HG03175 (cell line): ENCODE results near the gene IP6K3.

ENCODE experiments used
- ATAC-seq: cut with Tn5 transposase; IDR thresholded peaks from one replicate; pipeline ENCODE4 v1.9.1; 2021; ENCODE audit warnings: mild to moderate bottlenecking, moderate library complexity; ENCODE audit not compliant: unreplicated experiment

IP6K3 gene

GRCh38 chr6:33759887-33760629, 13.4 kb upstream of the IP6K3 start:
- no peak for ATAC-seq

DNA sequence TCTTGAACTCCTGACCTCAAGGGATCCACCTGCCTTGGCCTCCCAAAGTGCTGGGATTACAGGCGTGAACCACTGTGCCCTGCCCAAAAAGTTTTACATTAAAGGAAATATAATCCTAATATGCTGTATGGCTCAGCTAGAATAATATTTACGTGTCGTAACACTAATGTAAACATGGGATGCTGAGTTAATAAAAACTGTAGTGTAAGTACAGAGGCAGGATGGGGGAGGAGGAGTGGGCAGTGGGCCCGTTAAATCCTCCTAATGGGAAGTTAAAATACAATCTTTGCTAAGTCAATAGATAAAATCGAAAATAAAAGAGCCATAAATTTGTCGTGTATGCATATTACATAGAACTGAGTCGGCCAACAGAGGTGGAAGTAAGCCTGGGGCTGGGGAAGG, 12.1 kb upstream of the IP6K3 start:
- no peak for ATAC-seq

GRCh38 chr6:33757906-33758305, 11.2 kb upstream of the IP6K3 start:
- no peak for ATAC-seq

DNA sequence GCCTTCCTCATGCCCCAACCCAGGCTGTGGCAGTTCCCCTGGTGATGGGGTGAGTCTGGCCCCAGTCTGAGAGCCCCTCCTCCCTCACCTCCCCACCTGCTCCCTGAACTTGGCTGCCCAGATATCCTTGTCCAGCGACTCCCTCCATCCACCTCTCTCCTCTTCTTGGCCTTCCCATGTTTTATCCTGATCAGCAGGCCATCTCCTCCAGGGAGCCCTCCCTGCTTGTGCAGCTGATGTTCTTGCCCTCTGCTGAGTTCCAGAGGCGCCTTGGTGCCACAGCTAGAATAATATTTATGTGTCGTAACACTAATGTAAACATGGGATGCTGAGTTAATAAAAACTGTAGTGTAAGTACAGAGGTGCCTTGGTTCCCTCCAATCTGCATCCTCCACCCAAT, 10.4 kb upstream of the IP6K3 start:
- ATAC-seq, result no peak

DNA sequence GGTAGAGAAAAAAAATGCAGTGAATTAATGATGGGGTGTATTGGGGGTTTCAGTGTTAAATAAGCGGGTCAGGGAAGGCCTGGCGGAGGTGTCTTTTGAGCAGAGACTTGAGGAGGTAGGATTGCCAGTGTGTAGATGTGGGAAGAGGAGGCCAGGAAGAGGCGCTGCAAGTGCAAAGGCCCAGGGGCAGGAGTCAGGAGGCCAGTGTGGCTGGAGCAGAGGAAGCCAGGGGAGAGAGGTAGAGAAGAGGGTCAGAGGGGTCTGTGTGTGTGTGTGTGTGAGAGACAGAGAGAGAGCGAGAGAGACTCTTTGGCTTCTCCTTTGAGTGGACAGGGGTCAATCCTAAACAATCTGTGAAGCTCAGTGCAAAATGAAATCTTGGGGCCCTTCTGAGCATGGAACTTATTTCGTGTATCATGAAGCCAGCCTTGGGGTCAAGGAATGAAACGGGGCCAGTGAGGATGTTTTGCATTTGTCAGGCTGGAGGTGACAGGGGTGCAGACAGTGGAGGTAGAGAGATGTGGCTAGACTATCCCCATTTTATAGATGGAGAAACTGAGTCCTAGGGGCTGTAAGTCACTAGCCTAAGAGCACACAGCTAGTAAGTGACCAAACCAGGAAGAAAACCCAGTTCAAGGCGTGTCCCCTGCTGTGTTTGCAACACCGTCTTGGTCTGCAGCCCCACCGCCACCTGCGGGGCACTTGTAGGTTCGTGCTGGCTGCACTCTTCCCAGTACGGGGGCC, 9.7 kb upstream of the IP6K3 start:
- no peak for ATAC-seq

GRCh38 chr6:33755070-33755869, 8.6 kb upstream of the IP6K3 start:
- no peak for ATAC-seq

DNA sequence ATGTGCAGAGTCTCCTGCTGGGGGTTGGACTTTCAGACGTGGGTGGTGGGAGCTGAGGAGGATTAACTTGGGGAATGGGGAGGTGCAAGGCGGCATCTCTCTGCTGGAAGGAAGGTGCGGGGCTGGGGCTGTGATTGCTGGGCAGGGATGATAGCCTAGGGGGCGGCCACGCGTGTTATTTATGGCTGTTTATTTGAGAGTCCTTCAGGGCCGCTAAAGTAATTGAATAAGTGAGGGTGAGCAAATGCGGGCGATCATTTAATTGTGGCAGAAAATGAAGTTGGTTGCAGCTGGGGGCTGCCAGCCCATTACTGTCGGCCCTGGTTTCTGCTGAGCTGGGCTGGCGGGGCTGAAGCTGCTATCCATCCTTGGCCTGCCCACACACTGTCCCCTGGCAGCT, 7.5 kb upstream of the IP6K3 start:
- ATAC-seq, result no peak

DNA sequence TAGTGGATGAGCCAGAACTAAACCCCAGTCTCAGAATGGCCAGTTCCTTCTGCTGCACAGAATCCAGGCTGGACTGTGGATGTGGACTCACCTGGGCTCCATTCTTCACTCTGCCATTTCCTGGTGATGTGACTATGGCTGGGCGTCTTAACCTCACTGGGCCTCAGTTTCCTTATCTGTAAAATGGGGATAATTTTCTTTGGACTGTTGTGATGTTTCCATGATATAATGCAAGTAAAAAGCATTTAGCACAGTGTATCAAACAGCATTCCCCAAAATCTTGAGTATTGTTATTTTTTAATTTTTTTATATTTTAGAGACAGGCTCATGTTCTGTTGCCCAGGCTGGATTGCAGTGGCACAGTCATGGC, 5.9 kb upstream of the IP6K3 start:
- no peak for ATAC-seq

DNA sequence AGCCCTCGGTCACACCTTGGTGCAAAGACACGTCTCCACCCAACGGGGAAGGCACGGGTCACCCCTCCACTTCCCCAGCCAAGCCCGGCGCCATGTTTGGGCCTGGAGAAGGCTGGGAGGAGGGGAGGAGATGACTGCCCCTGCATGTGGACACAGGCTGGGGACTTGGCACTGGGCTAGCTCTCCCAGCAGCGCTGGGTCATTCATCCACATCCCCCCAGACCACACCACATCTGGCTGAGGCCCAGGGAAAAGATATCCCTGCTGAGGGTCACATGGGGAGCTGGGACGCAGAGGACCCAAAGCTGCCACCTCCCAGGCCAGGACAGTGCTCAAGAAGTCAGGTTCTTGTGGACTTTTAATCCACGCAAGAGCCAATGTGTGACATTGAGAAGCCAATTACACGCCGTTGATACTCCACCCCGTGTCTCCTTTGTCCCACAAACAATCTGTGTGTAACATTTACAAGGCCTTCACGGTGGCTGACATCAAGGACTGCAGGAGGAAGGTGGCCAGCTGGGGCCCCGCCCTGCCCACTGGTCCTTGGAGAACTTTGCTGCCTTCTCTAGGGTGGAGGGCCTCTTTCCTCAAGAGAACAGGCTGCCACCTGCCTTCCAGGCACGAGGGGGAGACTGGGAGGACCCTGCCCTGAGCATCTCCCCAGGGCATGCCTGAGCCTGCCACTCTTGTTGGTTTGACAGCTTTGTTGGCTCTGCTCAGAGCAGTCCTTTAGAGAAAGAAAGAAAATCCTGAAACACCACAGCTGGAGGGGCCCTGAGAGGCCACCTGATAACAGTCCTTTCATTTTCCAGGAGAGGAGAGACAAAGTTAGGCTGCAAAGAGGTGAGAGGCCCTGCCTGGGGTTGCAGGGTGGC, 5.3 kb upstream of the IP6K3 start:
- no peak for ATAC-seq

DNA sequence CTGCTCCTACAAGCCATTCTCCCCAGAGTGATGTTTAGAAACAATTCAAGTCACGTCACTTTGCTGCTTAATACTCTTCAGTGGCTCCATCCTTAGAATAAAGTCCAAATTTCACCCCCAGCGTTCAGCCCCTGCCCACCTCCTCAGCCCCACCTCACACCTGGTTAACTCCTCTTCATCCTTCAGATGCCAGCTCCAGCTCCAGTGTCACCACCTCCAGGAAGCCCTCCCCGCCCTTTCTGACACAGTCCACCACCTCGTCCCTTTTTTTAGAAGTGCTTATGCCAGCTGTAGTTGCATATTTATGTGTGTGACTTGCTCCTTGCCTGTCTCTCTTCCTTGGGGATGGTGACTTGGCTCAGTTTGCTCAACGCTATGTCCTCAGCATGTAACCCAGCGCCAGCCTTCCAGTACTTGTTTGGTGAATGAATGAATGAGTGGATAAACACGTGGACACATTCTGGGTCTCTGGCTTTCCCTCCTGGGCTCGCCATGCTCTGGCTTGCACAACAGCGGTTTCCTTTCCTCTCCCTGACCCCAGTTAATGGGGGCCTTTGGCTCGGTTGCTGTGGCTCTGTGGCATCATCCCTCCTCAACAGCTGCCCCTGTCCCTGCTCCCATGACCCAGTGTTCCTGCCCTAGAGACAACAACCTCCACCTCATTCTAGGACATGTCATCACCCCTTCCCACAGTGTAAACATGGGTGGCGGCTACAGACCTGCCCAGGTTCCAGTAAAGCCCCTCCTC, 3.7 kb upstream of the IP6K3 start:
- no peak for ATAC-seq

GRCh38 chr6:33749401-33749800, 2.7 kb upstream of the IP6K3 start:
- ATAC-seq, result no peak

- no peak for ATAC-seq
Observed at GRCh38 chr6:33748841-33749240, 2.1 kb upstream of the IP6K3 start.

GRCh38 chr6:33747823-33748222, 1.1 kb upstream of the IP6K3 start:
- ATAC-seq, result no peak

DNA sequence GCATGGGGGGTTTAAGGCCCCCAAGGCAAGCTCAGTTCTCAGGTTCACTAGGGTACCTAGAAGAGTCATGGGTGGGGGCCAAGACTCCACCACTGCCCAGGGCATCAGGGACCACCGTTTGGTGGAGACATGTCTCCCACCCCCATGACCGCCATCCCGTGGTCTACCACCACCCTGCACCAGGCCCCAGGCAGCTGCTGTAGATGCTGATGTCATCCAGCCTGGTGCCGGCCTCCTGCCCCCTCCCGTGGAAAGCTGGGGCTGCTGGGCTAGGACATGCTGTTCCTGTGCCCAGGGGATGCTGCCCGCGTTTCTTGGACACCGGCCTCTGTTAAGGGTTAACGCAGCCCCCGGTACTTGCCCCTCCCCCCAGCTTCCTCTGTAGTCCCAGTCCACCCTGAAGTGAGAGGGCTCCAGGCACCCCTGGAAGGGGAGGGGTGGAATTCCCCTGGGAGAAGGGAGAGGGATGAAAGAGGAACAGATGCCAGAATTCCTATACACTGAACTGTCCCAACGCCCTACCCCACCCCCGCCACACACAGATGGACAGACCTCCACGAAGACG, 587 bp downstream of the IP6K3 start:
- ATAC-seq, result no peak

GRCh38 chr6:33745548-33745947, 1.2 kb downstream of the IP6K3 start:
- ATAC-seq, result no peak

GRCh38 chr6:33744895-33745546, 1.7 kb downstream of the IP6K3 start:
- no peak for ATAC-seq

DNA sequence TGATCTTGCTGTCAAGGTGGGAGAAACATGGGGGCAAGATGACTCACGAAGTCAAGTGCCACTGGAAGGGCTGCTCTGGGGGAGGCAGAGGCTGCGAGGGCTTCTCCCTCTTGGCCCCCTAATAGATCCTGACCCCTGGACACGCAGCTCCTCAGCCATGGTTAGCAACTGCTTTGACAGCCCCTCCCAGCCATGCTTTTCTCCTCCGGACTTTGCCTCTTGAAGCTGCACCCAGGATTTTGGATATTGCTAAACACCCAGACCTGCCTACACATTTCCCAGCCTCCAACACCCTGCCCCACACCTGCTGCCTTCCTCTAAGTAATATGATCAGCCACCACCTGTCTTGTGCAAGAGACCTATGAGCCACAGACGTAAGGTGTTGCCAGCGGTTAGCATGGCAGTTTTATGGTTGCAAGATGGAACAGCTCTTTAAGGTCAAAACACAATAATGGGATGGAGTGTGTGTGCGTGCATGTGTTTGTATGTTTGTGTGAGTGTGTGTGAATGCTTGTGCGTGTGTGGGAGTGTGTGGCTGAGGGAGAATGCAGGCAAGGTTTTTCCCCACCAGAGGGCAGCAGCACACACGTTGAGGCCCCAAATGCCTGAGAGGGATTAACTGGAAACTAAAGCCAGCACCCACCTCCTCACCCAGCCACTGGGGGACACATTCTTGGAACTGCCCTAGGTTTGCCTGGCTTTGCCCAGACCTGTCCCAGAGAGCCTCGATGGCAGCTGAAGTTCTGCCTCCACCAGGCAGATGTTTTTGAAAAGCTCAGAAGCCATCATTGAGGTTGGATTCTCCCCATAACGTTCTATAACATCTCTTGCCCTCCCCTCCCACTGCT, 2.5 kb downstream of the IP6K3 start:
- ATAC-seq, result no peak

DNA sequence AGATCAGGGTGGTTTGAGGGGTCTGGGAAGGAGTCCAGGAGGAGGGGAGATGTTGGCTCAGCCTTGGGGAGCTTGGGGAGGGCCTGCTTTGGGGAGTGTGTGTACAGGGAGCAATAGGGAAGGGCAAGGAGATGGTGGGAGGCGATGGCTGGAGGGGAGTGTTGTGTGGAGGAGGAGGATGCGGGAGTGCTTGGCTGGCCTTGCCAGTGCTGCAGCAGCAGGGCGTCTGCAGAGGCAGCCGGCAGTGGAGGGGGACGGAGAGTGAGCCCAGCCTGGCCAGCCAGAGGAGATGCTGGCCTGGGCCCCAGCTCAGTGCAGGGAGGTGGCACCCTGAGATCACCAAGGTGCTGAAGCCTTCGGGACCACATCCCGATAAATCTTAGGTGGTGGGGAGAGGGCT, 3.9 kb downstream of the IP6K3 start:
- no peak for ATAC-seq
